HCT116 (cell line): Measurements from ENCODE around the gene PGLYRP4. TPM values are rescaled to one million over a fixed set of nuclear protein-coding genes. Genes with fewer than 3 reads are reported as not detected.

Source experiments
- ATAC-seq: fragments of 200-7000 bp; cut with Tn5 transposase; 2 replicates; pipeline ENCODE4 v1.9.1; 2020; ENCODE audit warnings: mild to moderate bottlenecking, moderate library complexity
- BruUV-seq: library from RNA; stranded (reverse); fragments of 400-500 nt; replicated peaks from 2 replicates; lab custom pipeline; 2021; lab: Mats Ljungman, UMichigan
- CTCF ChIA-PET: fragments of 300-600 bp; sonication (Branson Sonifier 250); formaldehyde crosslinking; loops from one replicate; lab custom pipeline; 2021; ENCODE audit warnings: antibody characterized with exemption; lab: Charles Lee
- POLR2A ChIA-PET: fragments of 300-600, 350-600 bp; sonication (Branson Sonifier 250); formaldehyde crosslinking; loops from one replicate; lab custom pipeline; 2021; ENCODE audit warnings: antibody characterized with exemption; lab: Charles Lee
- RAD21 ChIA-PET, 2 experiments: fragments of 300-600 bp; sonication (Branson Sonifier 250); formaldehyde crosslinking; loops; one replicate each; lab custom pipeline; 2023; ENCODE audit warnings: low total read pairs in 2 of 2; ENCODE audit not compliant: uncharacterized antibody in 2 of 2, unreplicated experiment in 2 of 2, low non-redundant PET in 1 of 2; lab: Charles Lee
- DNase-seq: peaks from one replicate; pipeline ENCODE4 v3.0.0-alpha.2; 2010; ENCODE audit warnings: low read depth, low spot score
- H2AFZ ChIP-seq: fragments of 200-600 bp; shearing (Covaris generic), sonication (generic); 2 replicates; pipeline ENCODE4 v1.6.1; 2017; ENCODE audit warnings: low read depth, mixed run types, mixed read lengths, antibody characterized with exemption, low read length; ENCODE audit not compliant: poor library complexity, severe bottlenecking
- H3K27ac ChIP-seq: 2 replicates; pipeline ENCODE4 v1.5.1; 2012; ENCODE audit warnings: low read depth, low read length
- H3K27me3 ChIP-seq: fragments of 200-600 bp; sonication (generic); 2 replicates; pipeline ENCODE4 v1.6.1; 2016; ENCODE audit warnings: mixed run types, low read length, mixed read lengths; ENCODE audit not compliant: insufficient read depth
- H3K36me3 ChIP-seq, 2 experiments: fragments of 200-500 bp in 1 of 2; fragments of 200-600 bp in 1 of 2; sonication (Bioruptor generic) in 1 of 2; sonication (generic) in 1 of 2; 2 replicates each; pipeline versions ENCODE4 v1.5.1 to v1.6.1; 2014 to 2016; ENCODE audit warnings: low read length in 2 of 2, inconsistent platforms in 1 of 2, mixed read lengths in 1 of 2, mixed run types in 1 of 2; ENCODE audit not compliant: insufficient read depth in 2 of 2, control insufficient read depth in 1 of 2
- H3K4me1 ChIP-seq, 2 experiments: fragments of 200-600 bp in 1 of 2; sonication (generic) in 1 of 2; 2 replicates each; pipeline versions ENCODE4 v1.5.1 to v1.6.1; 2012 to 2017; ENCODE audit warnings: low read length in 2 of 2, inconsistent platforms in 1 of 2, mild to moderate bottlenecking in 1 of 2, mixed read lengths in 1 of 2, mixed run types in 1 of 2, moderate library complexity in 1 of 2; ENCODE audit not compliant: insufficient read depth in 2 of 2, control insufficient read depth in 1 of 2
- H3K4me2 ChIP-seq: fragments of 200-600 bp; sonication (generic); 2 replicates; pipeline ENCODE4 v1.6.1; 2017; ENCODE audit warnings: mixed run types, low read length, mixed read lengths
- H3K4me3 ChIP-seq, 2 experiments: fragments of 200-600 bp in 1 of 2; sonication (generic) in 1 of 2; replicated peaks in 1 of 2; 2 replicates each; pipeline ENCODE4 v1.5.1; 2011 to 2016; ENCODE audit warnings: low read length in 2 of 2, control low read depth in 1 of 2, low read depth in 1 of 2, mild to moderate bottlenecking in 1 of 2, mixed read lengths in 1 of 2, mixed run types in 1 of 2
- H3K79me2 ChIP-seq: fragments of 200-600 bp; sonication (generic); 2 replicates; pipeline ENCODE4 v1.6.1; 2017; ENCODE audit warnings: mild to moderate bottlenecking, mixed run types, low read length, moderate library complexity, mixed read lengths; ENCODE audit not compliant: insufficient read depth
- H3K9ac ChIP-seq: fragments of 200-600 bp; sonication (generic); 2 replicates; pipeline ENCODE4 v1.6.1; 2016; ENCODE audit warnings: low read length, mixed read lengths
- H3K9me2 ChIP-seq: fragments of 200-600 bp; sonication (generic), shearing (Covaris generic); 2 replicates; pipeline ENCODE4 v1.6.1; 2017; ENCODE audit warnings: mixed run types, mild to moderate bottlenecking, moderate library complexity; ENCODE audit not compliant: insufficient read depth
- H3K9me3 ChIP-seq, 2 experiments: fragments of 200-500 bp in 1 of 2; fragments of 200-600 bp in 1 of 2; sonication (Bioruptor generic) in 1 of 2; sonication (generic) in 1 of 2; 2 replicates each; pipeline ENCODE4 v1.6.1; 2014 to 2017; ENCODE audit warnings: low read length in 2 of 2, mixed read lengths in 2 of 2, inconsistent platforms in 1 of 2, low read depth in 1 of 2, mild to moderate bottlenecking in 1 of 2, mixed run types in 1 of 2, moderate library complexity in 1 of 2; ENCODE audit not compliant: control insufficient read depth in 1 of 2, insufficient read depth in 1 of 2
- H4K20me1 ChIP-seq: fragments of 200-600 bp; sonication (generic), shearing (Covaris generic); 2 replicates; pipeline ENCODE4 v1.6.1; 2017; ENCODE audit warnings: mixed run types, mild to moderate bottlenecking, moderate library complexity; ENCODE audit not compliant: insufficient read depth
- CBX3 ChIP-seq: IDR thresholded peaks from 2 replicates; pipeline ENCODE4 v1.6.1; 2012; ENCODE audit warnings: low read depth
- CEBPB ChIP-seq: IDR thresholded peaks from 2 replicates; pipeline ENCODE4 v1.6.1; 2012; ENCODE audit warnings: low read depth
- EGR1 ChIP-seq: IDR thresholded peaks from 2 replicates; pipeline ENCODE4 v1.6.1; 2012; ENCODE audit warnings: low read depth
- ELF1 ChIP-seq: IDR thresholded peaks from 2 replicates; pipeline ENCODE4 v1.6.1; 2012; ENCODE audit warnings: low read depth, borderline replicate concordance
- FOSL1 ChIP-seq: IDR thresholded peaks from 2 replicates; pipeline ENCODE4 v1.6.1; 2012; ENCODE audit warnings: low read depth
- JUND ChIP-seq: IDR thresholded peaks from 2 replicates; pipeline ENCODE4 v1.6.1; 2012
- MAX ChIP-seq: IDR thresholded peaks from 2 replicates; pipeline ENCODE4 v1.6.1; 2012
- POLR2A ChIP-seq: IDR thresholded peaks from 2 replicates; pipeline ENCODE4 v1.7.0; 2011; ENCODE audit warnings: borderline replicate concordance; ENCODE audit not compliant: insufficient read depth, insufficient read length; ENCODE audit errors: extremely low read depth
- POLR2AphosphoS5 ChIP-seq: IDR thresholded peaks from 2 replicates; pipeline ENCODE4 v1.6.1; 2011; ENCODE audit warnings: mild to moderate bottlenecking, low read depth, low read length, moderate library complexity
- SIN3A ChIP-seq: IDR thresholded peaks from 2 replicates; pipeline ENCODE4 v1.6.1; 2012; ENCODE audit warnings: low read depth
- SRF ChIP-seq: IDR thresholded peaks from 2 replicates; pipeline ENCODE4 v1.6.1; 2012; ENCODE audit warnings: low read depth
- ZBTB33 ChIP-seq: IDR thresholded peaks from 2 replicates; pipeline ENCODE4 v1.6.1; 2011; ENCODE audit warnings: mild to moderate bottlenecking, low read length, moderate library complexity; ENCODE audit not compliant: insufficient replicate concordance; ENCODE audit errors: extremely low read depth
- ZFX ChIP-seq: fragments of 450-650 bp; IDR thresholded peaks from 2 replicates; pipeline ENCODE4 v1.6.1; 2017
- ZNF274 ChIP-seq: fragments of 200-500 bp; sonication (Bioruptor generic); IDR thresholded peaks from 2 replicates; pipeline ENCODE4 v1.6.1; 2014; ENCODE audit warnings: mild to moderate bottlenecking, low read depth, low read length, inconsistent platforms
- intact Hi-C: fragments of 100-400 bp; cut with micrococcal nuclease; formaldehyde crosslinking; loops from 2 replicates; pipeline ENCODE4 v1.10.0; 2022
- total RNA-seq: library from RNA; stranded (reverse); gene quantifications from one replicate; pipeline ENCODE4 v1.2.1, GENCODE V29; 2021; ENCODE audit not compliant: unreplicated experiment

PGLYRP4 gene
- total RNA-seq, 1 experiment from 2014 or later = not detected

GRCh38 chr1:153380711-153381110, 32.1 kb upstream of the PGLYRP4 start:
- H4K20me1 ChIP-seq = no peaks in the 10 kb centered on the region
- ChIA-PET POLR2A (no interaction called here), CTCF (no interaction called here), RAD21 (no interaction called here)
- no peak for DNase-seq
- no peaks in the 10 kb centered on the region for H3K9me3 ChIP-seq
- TF ChIP-seq POLR2A (no peak), ELF1 (no peak), POLR2AphosphoS5 (no peak), EGR1 (no peak), ZFX (no peak), CEBPB (no peak), ZNF274 (no peak), JUND (no peak), MAX (no peak), SIN3A (no peak), CBX3 (no peak), FOSL1 (no peak), ZBTB33 (no peak), SRF (no peak)
- H2AFZ ChIP-seq = no peak overlapping the region
- intact Hi-C loops = no loop called here
- BruUV-seq = no TSS peak
- H3K4me1 ChIP-seq = no peaks in the 10 kb centered on the region
- H3K4me3 ChIP-seq = no peak overlapping the region
- no peak for ATAC-seq
- no peak overlapping the region for H3K9ac ChIP-seq
- no peak overlapping the region for H3K27ac ChIP-seq
- no peaks in the 10 kb centered on the region for H3K9me2 ChIP-seq
- no peaks in the 10 kb centered on the region for H3K79me2 ChIP-seq
- no peaks in the 10 kb centered on the region for H3K36me3 ChIP-seq
- H3K4me2 ChIP-seq = no peak overlapping the region
- peaks cover 65% of the 10 kb centered on the region for H3K27me3 ChIP-seq
